ENCODE measurements around the gene CTNS. TPM values are rescaled to one million over a fixed set of nuclear protein-coding genes. Genes with fewer than 3 reads are reported as not detected.

Gene CTNS
- total RNA-seq, 1 experiment from 2014 or later: 5.1 TPM

GRCh38 chr17:3679531-3680126 lies 43.1 kb downstream of the CTNS start:
- Mint-ChIP-seq H3K36me3 (ENCODE audit: insufficient read depth, unreplicated experiment) (peaks cover 3% of the 10 kb centered on the region), H3K4me3 (ENCODE audit: low read depth, unreplicated experiment) (no peak overlapping the region), H3K27ac (ENCODE audit: unreplicated experiment) (no peak overlapping the region), H3K9me3 (ENCODE audit: low read depth, unreplicated experiment) (no peaks in the 10 kb centered on the region), H3K4me1 (ENCODE audit: low read depth, unreplicated experiment) (no peaks in the 10 kb centered on the region), H3K27me3 (ENCODE audit: unreplicated experiment) (no peaks in the 10 kb centered on the region)
- CTCF ChIA-PET: no interaction called here
- DNase-seq: no peak
- intact Hi-C loops (cut with micrococcal nuclease; ENCODE audit: unreplicated experiment): no loop called here
- no peak for TF ChIP-seq CTCF (IDR thresholded peaks at IDR 0.05; ENCODE audit: unreplicated experiment)
- no TSS peak for BruUV-seq (replicated peaks)

GRCh38 chr17:3681057-3681456 lies 44.5 kb downstream of the CTNS start:
- no peak overlapping the region for H3K4me3 Mint-ChIP-seq (ENCODE audit: low read depth, unreplicated experiment)
- no TSS peak for BruUV-seq (replicated peaks)
- no peak for DNase-seq
- H3K27me3 Mint-ChIP-seq (ENCODE audit: unreplicated experiment): no peaks in the 10 kb centered on the region
- H3K9me3 Mint-ChIP-seq (ENCODE audit: low read depth, unreplicated experiment): no peaks in the 10 kb centered on the region
- peaks cover 3% of the 10 kb centered on the region for H3K36me3 Mint-ChIP-seq (ENCODE audit: insufficient read depth, unreplicated experiment)
- no peak overlapping the region for H3K27ac Mint-ChIP-seq (ENCODE audit: unreplicated experiment)
- H3K4me1 Mint-ChIP-seq (ENCODE audit: low read depth, unreplicated experiment): no peaks in the 10 kb centered on the region
- TF ChIP-seq CTCF (IDR thresholded peaks at IDR 0.05; ENCODE audit: unreplicated experiment): no peak
- CTCF ChIA-PET: no interaction called here
- intact Hi-C loops (cut with micrococcal nuclease; ENCODE audit: unreplicated experiment): no loop called here

- Mint-ChIP-seq H3K27me3 (ENCODE audit: unreplicated experiment) (no peaks in the 10 kb centered on the region), H3K36me3 (ENCODE audit: insufficient read depth, unreplicated experiment) (peaks cover 3% of the 10 kb centered on the region), H3K27ac (ENCODE audit: unreplicated experiment) (no peak overlapping the region), H3K4me1 (ENCODE audit: low read depth, unreplicated experiment) (no peaks in the 10 kb centered on the region), H3K4me3 (ENCODE audit: low read depth, unreplicated experiment) (no peak overlapping the region), H3K9me3 (ENCODE audit: low read depth, unreplicated experiment) (no peaks in the 10 kb centered on the region)
- CTCF ChIA-PET: no interaction called here
- no peak for DNase-seq
- no peak for TF ChIP-seq CTCF (IDR thresholded peaks at IDR 0.05; ENCODE audit: unreplicated experiment)
- intact Hi-C loops (cut with micrococcal nuclease; ENCODE audit: unreplicated experiment): no loop called here
- no TSS peak for BruUV-seq (replicated peaks)
These were observed 45.0 kb downstream of the CTNS start for GRCh38 chr17:3681565-3681964.

GRCh38 chr17:3682033-3682432 lies 45.5 kb downstream of the CTNS start:
- H3K4me3 Mint-ChIP-seq (ENCODE audit: low read depth, unreplicated experiment): no peak overlapping the region
- H3K36me3 Mint-ChIP-seq (ENCODE audit: insufficient read depth, unreplicated experiment): peaks cover 3% of the 10 kb centered on the region
- no peak for DNase-seq
- H3K9me3 Mint-ChIP-seq (ENCODE audit: low read depth, unreplicated experiment): no peaks in the 10 kb centered on the region
- intact Hi-C loops (cut with micrococcal nuclease; ENCODE audit: unreplicated experiment): no loop called here
- CTCF ChIA-PET: no interaction called here
- no peaks in the 10 kb centered on the region for H3K27me3 Mint-ChIP-seq (ENCODE audit: unreplicated experiment)
- no peaks in the 10 kb centered on the region for H3K4me1 Mint-ChIP-seq (ENCODE audit: low read depth, unreplicated experiment)
- H3K27ac Mint-ChIP-seq (ENCODE audit: unreplicated experiment): no peak overlapping the region
- BruUV-seq (replicated peaks): no TSS peak
- TF ChIP-seq CTCF (IDR thresholded peaks at IDR 0.05; ENCODE audit: unreplicated experiment): no peak

Measured in Calu3 (cell line).